CD4-positive, alpha-beta T cell treated with Interleukin-10 for 1 hour (primary cell): ENCODE measurements around the gene MYL10.

Experiments used
- DNase-seq: peaks from one replicate; pipeline ENCODE4 v3.0.0-alpha.2; 2020

MYL10 gene

DNA sequence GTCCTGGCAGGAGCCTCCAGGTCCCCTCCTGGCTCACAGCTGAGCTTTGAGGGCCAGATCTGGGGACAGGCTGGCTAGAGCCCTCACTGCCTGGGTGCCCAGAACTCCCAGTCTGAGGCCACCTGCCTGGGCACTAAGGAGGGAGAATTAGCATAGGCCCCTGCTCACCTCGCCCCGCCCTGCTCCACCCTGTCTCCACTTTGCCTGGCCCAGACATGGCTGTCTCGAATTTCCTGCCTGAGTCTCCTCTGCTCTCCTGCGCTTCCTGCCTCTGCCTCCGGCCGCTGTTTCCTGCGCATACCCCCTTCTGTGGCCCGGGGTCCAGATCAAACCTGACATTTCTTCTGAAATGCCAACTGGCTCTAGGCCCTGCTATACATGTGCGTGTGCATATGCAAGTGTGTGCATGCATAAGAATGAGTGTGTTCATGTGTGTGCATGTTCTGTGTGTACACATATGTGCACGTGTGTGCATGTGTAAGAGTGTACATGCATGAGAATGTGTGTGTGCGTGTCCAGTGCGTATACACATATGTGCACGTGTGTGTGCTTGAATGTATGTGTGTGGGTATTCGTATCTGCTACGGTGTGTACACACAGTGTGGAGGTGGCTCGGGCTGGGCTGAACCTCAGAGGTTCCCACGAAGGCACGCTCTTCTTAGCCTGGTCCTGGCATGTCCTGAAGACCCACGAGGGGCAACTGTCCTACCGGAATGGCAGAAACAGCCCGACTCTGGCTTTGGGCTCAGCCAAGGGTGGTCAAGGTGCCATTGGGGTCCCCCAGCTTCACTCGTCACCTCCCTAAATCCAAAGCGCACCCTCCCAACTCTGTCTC lies 64.9 kb downstream of the MYL10 start:
- DNase-seq: no peak
